Activated effector memory CD4-positive, alpha-beta T cell treated with anti-CD3 and anti-CD28 coated beads, Interleukin-2, amount 50 U/mL, for 16 hours (primary cell): ENCODE data around the gene KMT2C.
"Not testable (repeated sequence)": the region's sequence is repeated elsewhere in the genome, so short reads cannot be mapped to it uniquely, and the experiment has no call there.

Source experiments
- DNase-seq: peaks from one replicate; pipeline ENCODE4 v3.0.0-alpha.2; 2020

KMT2C gene

GRCh38 chr7:152286972-152287371 is 148.8 kb downstream of the KMT2C start:
- not testable (repeated sequence) for DNase-seq

- not testable (repeated sequence) for DNase-seq
Measured at GRCh38 chr7:152286219-152286618, 149.6 kb downstream of the KMT2C start.

GRCh38 chr7:152284998-152285397 is 150.8 kb downstream of the KMT2C start:
- not testable (repeated sequence) for DNase-seq

- not testable (repeated sequence) for DNase-seq
Measured at GRCh38 chr7:152277687-152278086, 158.1 kb downstream of the KMT2C start.

GRCh38 chr7:152270427-152270826 is 165.4 kb downstream of the KMT2C start:
- DNase-seq: not testable (repeated sequence)

- not testable (repeated sequence) for DNase-seq
Measured at GRCh38 chr7:152266859-152267258, 168.9 kb downstream of the KMT2C start.

- DNase-seq: not testable (repeated sequence)
Measured at GRCh38 chr7:152264915-152265314, 170.9 kb downstream of the KMT2C start.

- DNase-seq: not testable (repeated sequence)
Measured at GRCh38 chr7:152262146-152262545, 173.7 kb downstream of the KMT2C start.

GRCh38 chr7:152259645-152260044 is 176.2 kb downstream of the KMT2C start:
- not testable (repeated sequence) for DNase-seq

- DNase-seq: not testable (repeated sequence)
Measured at GRCh38 chr7:152247851-152248250, 188.0 kb downstream of the KMT2C start.

GRCh38 chr7:152245417-152245816 is 190.4 kb downstream of the KMT2C start:
- DNase-seq: not testable (repeated sequence)

GRCh38 chr7:152243464-152243863 is 192.3 kb downstream of the KMT2C start:
- not testable (repeated sequence) for DNase-seq

GRCh38 chr7:152241301-152241700 is 194.5 kb downstream of the KMT2C start:
- DNase-seq: not testable (repeated sequence)

- DNase-seq: not testable (repeated sequence)
Measured at GRCh38 chr7:152236306-152236705, 199.5 kb downstream of the KMT2C start.

GRCh38 chr7:152234421-152234820 is 201.4 kb downstream of the KMT2C start:
- not testable (repeated sequence) for DNase-seq

- DNase-seq: no peak
Measured at GRCh38 chr7:152231089-152231488, 204.7 kb downstream of the KMT2C start.

GRCh38 chr7:152219556-152219955 is 216.2 kb downstream of the KMT2C start:
- not testable (repeated sequence) for DNase-seq

- DNase-seq: not testable (repeated sequence)
Measured at GRCh38 chr7:152208766-152209165, 227.0 kb downstream of the KMT2C start.

- not testable (repeated sequence) for DNase-seq
Measured at GRCh38 chr7:152204417-152204816, 231.4 kb downstream of the KMT2C start.

- no peak for DNase-seq
Measured at GRCh38 chr7:152203095-152203494, 232.7 kb downstream of the KMT2C start.

- no peak for DNase-seq
Measured at GRCh38 chr7:152202056-152202455, 233.7 kb downstream of the KMT2C start.

GRCh38 chr7:152200395-152200794 is 235.4 kb downstream of the KMT2C start:
- DNase-seq: no peak

GRCh38 chr7:152196391-152196790 is 239.4 kb downstream of the KMT2C start:
- DNase-seq: no peak

GRCh38 chr7:152193880-152194279 is 241.9 kb downstream of the KMT2C start:
- DNase-seq: no peak

GRCh38 chr7:152189061-152189460 is 246.7 kb downstream of the KMT2C start:
- DNase-seq: no peak

- no peak for DNase-seq
Measured at GRCh38 chr7:152185558-152185957, 250.2 kb downstream of the KMT2C start.
